ENCODE measurements around the gene PTBP2.

- TF ChIP-seq CTCF (IDR thresholded peaks at IDR 0.05) (no peak), EZH2 (IDR thresholded peaks at IDR 0.05; ENCODE audit: borderline replicate concordance, insufficient read depth, low read depth, low read length, poor library complexity, severe bottlenecking) (no peak)
Observed at GRCh38 chr1:96727860-96728259, 6.3 kb downstream of the PTBP2 start.

Data from B cell (primary cell).